Measurements from ENCODE around the gene ASIP.
"Not testable (repeated sequence)": the region's sequence is repeated elsewhere in the genome, so short reads cannot be mapped to it uniquely, and the experiment has no call there.

ASIP gene

GRCh38 chr20:34290471-34290870 lies 49.2 kb downstream of the ASIP start:
- no peak for DNase-seq

- DNase-seq = no peak
These were observed 51.3 kb downstream of the ASIP start for GRCh38 chr20:34292496-34292895.

GRCh38 chr20:34293119-34293518 lies 51.9 kb downstream of the ASIP start:
- DNase-seq = no peak

- DNase-seq = no peak
These were observed 52.4 kb downstream of the ASIP start for GRCh38 chr20:34293589-34293988.

- DNase-seq = no peak
These were observed 53.3 kb downstream of the ASIP start for GRCh38 chr20:34294563-34294962.

GRCh38 chr20:34295284-34295683 lies 54.1 kb downstream of the ASIP start:
- DNase-seq = no peak

GRCh38 chr20:34296468-34296867 lies 55.2 kb downstream of the ASIP start:
- DNase-seq = no peak

- not testable (repeated sequence) for DNase-seq
These were observed 57.1 kb downstream of the ASIP start for GRCh38 chr20:34298294-34298784.

GRCh38 chr20:34299556-34300255 lies 58.5 kb downstream of the ASIP start:
- no peak for DNase-seq

GRCh38 chr20:34300256-34300806 lies 59.1 kb downstream of the ASIP start:
- DNase-seq = peak; percentile 78

GRCh38 chr20:34300809-34301586 lies 59.8 kb downstream of the ASIP start:
- DNase-seq = peak; percentile 26

- no peak for DNase-seq
These were observed 60.5 kb downstream of the ASIP start for GRCh38 chr20:34301587-34302311.

GRCh38 chr20:34302312-34302722 lies 61.1 kb downstream of the ASIP start:
- DNase-seq = no peak

- DNase-seq = peak; percentile 97
These were observed 61.7 kb downstream of the ASIP start, which contains the start of gene AHCY for GRCh38 chr20:34302723-34303533. Gene AHCY (minus strand): TSS chr20:34303355. CDS start chr20:34303270, 85 bp downstream.

GRCh38 chr20:34305333-34306230 lies 64.4 kb downstream of the ASIP start:
- no peak for DNase-seq

- DNase-seq = no peak
These were observed 68.5 kb downstream of the ASIP start for GRCh38 chr20:34309691-34310090.

GRCh38 chr20:34310481-34311117 lies 69.4 kb downstream of the ASIP start:
- no peak for DNase-seq

GRCh38 chr20:34311118-34312023 lies 70.1 kb downstream of the ASIP start:
- DNase-seq = peak; percentile 26

- peak; percentile 28 for DNase-seq
These were observed 70.8 kb downstream of the ASIP start for GRCh38 chr20:34312024-34312460.

Data from NCI-H345 (cell line).